PFSK-1 (cell line): ENCODE results near the gene MBNL2.

Source experiments
- FOXP2 ChIP-seq: optimal IDR thresholded peaks from 2 replicates; pipeline ENCODE3; 2011; ENCODE audit warnings: borderline replicate concordance, control low read depth, inconsistent platforms; ENCODE audit not compliant: insufficient read depth; ENCODE audit errors: extremely low read length, extremely low read depth
- POLR2AphosphoS5 ChIP-seq: IDR thresholded peaks from 2 replicates; pipeline ENCODE4 v1.6.1; 2012; ENCODE audit warnings: low read depth, mild to moderate bottlenecking, control low read depth, low read length, moderate library complexity
- SIN3A ChIP-seq: IDR thresholded peaks from 2 replicates; pipeline ENCODE4 v1.6.1; 2012; ENCODE audit warnings: mild to moderate bottlenecking, low read length, moderate library complexity, borderline replicate concordance; ENCODE audit not compliant: insufficient read depth
- TAF1 ChIP-seq: IDR thresholded peaks from 2 replicates; pipeline ENCODE4 v1.6.1; 2012; ENCODE audit warnings: low read length, control low read depth, borderline replicate concordance; ENCODE audit not compliant: insufficient read depth
- TF ChIP-seq, protein P1 (sequence below), 2 experiments: IDR thresholded peaks; 2 replicates each; pipeline versions ENCODE4 v1.6.1 to v1.8.0; 2011 to 2012; ENCODE audit warnings: low read depth in 2 of 2, low read length in 2 of 2, control low read depth in 1 of 2, inconsistent platforms in 1 of 2, mild to moderate bottlenecking in 1 of 2, moderate library complexity in 1 of 2; ENCODE audit not compliant: insufficient read depth in 1 of 2

The MBNL2 gene

DNA sequence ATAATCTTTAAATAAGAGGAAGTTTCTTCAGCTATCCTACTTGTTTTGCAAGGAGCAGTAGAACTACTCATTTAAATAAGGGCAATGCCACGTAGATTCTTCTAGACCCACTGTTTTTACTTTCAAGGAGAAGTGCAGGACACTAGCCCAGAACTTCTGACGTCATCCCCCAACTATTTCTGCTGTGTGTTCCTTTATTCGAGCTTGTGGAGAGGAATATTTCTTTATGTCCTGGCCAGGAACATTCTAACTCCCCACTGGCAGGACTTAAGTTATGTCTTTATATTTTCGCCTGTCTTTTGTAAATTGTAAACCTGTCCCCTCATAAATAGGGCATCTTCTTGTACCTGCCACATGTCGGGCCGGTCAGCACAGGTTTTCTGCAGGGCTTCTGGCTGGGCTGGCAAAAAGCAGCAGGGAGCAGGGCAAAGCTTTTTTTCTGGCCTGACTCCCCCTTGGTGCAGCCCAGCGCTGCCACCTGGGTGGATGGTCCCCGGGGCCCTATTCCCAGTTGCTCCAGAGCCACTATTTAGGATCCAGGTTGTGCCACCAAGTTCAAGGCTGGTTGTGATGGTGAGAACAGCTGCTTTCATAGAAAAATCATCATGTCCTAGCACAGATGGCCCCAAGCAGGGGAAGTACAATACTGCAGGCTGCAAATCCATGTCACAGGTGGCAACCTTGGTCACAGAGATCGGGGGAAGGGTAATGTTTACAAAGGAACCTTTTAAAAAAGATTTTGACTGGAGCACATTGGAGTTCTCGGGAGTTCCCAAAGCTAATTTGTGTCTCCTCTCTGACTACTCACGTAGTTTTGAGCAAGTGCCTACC is 1.8 kb downstream of the MBNL2 start:
- TF ChIP-seq SIN3A = no peak
- TF ChIP-seq, protein P1, sequence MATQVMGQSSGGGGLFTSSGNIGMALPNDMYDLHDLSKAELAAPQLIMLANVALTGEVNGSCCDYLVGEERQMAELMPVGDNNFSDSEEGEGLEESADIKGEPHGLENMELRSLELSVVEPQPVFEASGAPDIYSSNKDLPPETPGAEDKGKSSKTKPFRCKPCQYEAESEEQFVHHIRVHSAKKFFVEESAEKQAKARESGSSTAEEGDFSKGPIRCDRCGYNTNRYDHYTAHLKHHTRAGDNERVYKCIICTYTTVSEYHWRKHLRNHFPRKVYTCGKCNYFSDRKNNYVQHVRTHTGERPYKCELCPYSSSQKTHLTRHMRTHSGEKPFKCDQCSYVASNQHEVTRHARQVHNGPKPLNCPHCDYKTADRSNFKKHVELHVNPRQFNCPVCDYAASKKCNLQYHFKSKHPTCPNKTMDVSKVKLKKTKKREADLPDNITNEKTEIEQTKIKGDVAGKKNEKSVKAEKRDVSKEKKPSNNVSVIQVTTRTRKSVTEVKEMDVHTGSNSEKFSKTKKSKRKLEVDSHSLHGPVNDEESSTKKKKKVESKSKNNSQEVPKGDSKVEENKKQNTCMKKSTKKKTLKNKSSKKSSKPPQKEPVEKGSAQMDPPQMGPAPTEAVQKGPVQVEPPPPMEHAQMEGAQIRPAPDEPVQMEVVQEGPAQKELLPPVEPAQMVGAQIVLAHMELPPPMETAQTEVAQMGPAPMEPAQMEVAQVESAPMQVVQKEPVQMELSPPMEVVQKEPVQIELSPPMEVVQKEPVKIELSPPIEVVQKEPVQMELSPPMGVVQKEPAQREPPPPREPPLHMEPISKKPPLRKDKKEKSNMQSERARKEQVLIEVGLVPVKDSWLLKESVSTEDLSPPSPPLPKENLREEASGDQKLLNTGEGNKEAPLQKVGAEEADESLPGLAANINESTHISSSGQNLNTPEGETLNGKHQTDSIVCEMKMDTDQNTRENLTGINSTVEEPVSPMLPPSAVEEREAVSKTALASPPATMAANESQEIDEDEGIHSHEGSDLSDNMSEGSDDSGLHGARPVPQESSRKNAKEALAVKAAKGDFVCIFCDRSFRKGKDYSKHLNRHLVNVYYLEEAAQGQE (IDR thresholded peaks at IDR 0.05; ENCODE audit: insufficient read depth in 1 of 2, low read depth in 2 of 2, low read length in 2 of 2) = no peak
- TF ChIP-seq TAF1 = no peak
- no peak for TF ChIP-seq FOXP2
- no peak for TF ChIP-seq POLR2AphosphoS5

DNA sequence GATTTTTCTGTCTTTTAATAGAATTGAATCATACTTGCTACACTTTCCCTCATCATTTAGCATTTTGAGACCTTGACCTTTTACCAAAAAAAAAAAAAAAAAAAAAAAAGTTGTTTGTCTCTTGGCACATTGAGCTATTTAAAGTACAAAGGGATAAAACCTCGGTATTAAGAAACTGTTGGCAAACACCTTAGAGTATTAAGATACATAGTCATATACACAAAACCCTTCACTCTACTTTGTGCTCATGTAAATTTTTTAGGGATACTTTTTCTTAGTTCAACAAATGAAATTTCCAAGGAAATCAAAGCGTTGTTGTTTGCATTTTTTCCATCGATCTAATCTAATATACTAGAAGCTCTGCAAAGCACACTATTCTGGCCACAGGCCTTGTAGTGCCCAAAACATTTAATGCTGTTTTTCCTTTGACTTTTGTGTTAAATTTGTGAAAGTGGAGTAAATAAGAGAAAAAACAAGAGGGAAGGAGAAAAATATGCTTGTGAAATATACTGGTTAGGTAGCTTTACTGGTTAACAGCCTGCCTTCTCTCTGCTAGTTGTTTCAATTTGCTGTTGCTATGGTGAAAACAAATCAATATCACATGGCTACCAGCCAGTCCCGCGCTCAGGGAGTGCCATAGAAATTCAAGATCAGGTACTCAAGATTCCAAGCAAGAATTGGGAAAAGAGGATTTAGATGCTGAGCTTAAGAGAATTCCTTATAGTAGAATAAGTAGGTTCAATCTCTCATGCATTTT is 2.6 kb downstream of the MBNL2 start:
- TF ChIP-seq SIN3A = no peak
- no peak for TF ChIP-seq POLR2AphosphoS5
- TF ChIP-seq TAF1 = no peak
- TF ChIP-seq FOXP2 = no peak
- TF ChIP-seq, protein P1 (IDR thresholded peaks at IDR 0.05; ENCODE audit: insufficient read depth in 1 of 2, low read depth in 2 of 2, low read length in 2 of 2) = no peak

DNA sequence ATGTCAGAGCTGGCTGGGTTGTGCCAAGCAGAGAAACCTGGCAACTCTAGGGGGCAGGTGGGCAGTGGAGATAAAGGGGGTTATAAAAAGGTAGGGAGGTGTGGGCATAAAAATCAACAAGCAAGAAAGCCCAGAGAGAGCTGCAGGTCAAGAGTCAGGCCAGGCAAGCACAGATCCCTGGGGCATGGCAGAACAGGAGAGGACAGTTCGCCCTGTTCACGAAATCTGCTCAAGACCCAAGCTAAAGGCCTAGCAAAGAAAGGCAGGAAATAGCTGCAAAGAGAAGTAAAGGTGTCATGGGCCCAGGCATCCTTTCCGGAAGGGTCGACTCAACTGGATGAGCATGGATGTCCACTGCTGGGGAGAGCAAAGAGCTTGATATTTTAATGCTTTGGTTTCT is 3.4 kb downstream of the MBNL2 start:
- TF ChIP-seq POLR2AphosphoS5 = no peak
- TF ChIP-seq SIN3A = no peak
- TF ChIP-seq TAF1 = no peak
- TF ChIP-seq, protein P1 (IDR thresholded peaks at IDR 0.05; ENCODE audit: insufficient read depth in 1 of 2, low read depth in 2 of 2, low read length in 2 of 2) = no peak
- TF ChIP-seq FOXP2 = no peak

DNA sequence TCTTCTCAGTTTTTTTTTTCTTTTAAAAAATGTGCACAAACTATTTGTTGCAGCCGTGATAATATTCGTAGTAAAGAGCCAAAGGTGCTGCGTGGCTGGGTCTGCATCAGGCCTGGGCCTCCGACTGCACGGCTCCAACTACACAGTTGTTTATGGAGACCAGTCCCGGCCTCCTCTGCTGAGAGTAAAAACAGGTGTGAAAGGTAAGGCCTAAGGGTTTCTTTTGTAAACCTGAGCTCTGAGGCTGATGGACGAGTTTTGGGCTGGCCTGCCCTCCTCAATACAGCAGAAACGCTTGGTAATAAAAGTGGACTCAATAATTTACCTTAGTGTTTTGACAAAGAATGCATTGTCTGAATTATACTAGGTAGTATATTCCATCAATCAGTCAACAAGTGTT is 3.9 kb downstream of the MBNL2 start:
- TF ChIP-seq FOXP2 = no peak

DNA sequence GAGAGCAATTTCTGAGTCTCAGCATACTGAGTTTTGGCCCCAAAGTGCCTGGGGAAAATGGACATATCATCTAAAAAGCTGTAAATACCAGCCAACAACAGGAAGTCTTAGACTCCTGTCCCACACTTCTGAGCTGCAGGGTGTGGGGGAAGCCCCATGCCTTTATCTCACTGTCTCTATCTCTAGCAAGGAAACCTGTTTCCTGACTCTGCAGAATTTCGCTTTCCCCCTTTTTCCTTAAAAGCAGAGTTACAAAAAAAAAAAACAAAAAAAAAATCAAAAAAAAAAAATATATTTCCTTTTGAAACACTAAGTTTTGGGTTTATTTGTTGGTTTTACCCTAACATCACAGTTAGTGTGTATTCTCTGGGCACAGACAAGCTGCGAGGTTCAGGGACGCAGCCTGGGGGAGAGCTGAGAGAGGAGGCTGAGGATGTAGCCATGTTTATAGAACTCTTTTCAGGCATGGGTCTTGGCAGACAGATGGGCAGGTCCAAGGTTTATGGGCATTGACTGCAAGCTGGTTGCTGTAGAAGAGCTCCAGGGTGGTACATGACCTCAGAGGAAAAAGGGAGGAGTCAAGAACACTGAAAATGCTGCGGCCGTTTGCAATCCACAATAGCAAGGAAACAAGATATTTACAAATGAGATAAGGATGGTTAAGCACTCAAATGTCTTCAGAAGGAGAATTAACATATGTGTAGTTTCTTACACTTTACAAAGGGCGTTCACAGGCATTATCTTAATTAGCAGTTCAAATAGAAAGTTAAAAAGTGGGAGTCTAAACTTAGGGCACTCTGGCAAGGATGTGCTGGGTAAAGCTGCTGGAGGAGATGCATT is 4.9 kb downstream of the MBNL2 start:
- TF ChIP-seq TAF1 (no peak), POLR2AphosphoS5 (no peak), FOXP2 (no peak), SIN3A (no peak)
- TF ChIP-seq, protein P1 (IDR thresholded peaks at IDR 0.05; ENCODE audit: insufficient read depth in 1 of 2, low read depth in 2 of 2, low read length in 2 of 2) = no peak
